Embryonic facial prominence (tissue), 1 donor: ENCODE data around the gene NPFFR1.
"Not testable (repeated sequence)": the region's sequence is repeated elsewhere in the genome, so short reads cannot be mapped to it uniquely, and the experiment has no call there.

Source experiments
- DNase-seq: peaks from one replicate; pipeline ENCODE4 v3.0.0-alpha.2; 2016; ENCODE audit errors: extremely low spot score

The NPFFR1 gene

DNA sequence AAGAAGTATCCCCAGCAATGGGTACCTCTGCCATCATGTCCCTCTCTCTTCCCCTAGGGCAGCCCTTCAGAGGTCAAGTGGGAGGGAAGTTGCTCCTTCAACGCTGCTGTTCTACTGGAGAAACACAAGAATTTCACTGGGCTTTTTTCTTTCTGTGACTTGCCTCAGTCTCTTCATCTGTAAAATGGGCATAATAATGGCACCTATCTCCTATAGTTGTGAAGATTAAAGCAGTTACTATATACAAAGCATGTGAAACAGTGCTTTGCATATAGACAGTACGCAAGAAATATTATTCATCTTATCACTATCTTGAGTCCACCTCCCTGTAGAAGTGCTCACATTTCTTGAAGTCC lies 1.6 kb upstream of the NPFFR1 start:
- DNase-seq: no peak

DNA sequence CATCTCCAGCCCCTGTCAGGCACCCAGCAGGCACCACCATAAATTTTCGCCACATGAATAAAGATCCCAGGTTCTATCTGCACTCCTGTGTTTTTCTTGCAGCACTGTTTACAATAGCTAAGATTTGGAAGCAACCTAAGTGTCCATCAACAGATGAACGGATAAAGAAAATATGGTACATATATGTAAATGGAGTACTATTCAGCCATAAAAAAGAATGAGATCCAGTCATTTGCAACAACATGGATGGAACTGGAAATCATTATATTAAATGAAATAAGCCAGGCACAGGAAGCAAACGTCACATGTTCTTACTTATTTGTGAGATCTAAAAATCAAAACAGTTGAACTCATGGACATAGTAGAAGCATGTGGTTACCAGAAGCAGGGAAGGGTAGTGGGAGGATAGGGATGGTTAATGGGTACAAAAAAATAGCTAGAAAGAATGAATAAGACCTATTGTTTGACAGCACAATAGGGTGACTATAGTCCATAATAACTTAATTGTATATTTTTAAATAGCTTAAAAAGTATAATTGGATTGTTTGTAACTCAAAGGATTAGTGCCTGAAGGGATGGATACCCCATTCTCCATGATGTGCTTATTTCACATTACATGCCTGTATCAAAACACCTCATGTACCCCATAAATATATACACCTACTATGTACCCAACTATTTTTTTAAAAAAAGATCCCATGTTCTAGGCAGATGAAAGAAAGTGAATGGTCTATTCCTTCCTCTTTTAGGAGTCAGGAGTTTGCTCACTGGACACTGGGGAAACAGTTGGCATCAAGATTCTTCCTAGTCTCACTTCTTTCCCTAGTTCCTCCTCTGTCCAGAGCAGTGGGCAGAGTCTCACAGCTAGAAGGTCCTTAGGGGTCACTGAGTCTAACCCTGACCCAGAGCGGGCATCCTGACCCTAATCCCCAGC lies 1.0 kb upstream of the NPFFR1 start:
- no peak for DNase-seq

DNA sequence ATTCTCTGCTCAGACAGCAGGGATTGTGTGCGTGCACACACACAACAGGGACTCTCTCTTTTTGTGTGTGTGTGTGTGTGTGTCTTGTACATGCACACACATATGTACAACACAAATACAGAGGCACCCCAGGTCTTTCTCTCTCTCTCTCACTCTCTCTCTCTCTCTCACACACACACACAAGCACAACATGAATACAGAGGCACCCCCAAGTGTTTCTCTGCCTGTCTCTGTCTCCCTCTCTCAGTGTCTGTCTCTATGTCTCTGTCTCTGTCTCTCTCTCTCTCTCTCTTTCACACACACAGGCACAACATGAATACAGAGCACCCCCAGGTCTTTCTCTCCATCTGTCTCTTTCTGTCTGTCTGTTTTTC lies 746 bp downstream of the NPFFR1 start:
- DNase-seq: no peak

DNA sequence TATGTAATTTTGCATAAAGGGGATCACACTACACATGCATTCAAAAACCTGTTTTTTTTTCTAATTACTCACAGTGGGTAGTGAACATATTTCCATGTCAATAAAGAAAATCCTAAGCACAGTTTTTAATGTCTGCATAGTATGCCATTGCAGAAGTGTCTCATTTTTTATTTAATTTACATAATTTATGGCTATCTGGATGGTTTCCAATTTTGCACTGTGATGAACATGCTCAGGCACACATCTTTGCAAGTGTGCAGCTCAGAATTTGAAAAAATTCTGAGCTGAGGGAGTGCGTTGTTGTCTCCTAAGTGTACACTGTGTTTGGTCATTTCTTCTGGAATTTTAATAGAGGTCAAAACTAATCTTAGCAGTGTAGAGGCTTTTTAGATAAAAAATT lies 2.2 kb downstream of the NPFFR1 start:
- no peak for DNase-seq

DNA sequence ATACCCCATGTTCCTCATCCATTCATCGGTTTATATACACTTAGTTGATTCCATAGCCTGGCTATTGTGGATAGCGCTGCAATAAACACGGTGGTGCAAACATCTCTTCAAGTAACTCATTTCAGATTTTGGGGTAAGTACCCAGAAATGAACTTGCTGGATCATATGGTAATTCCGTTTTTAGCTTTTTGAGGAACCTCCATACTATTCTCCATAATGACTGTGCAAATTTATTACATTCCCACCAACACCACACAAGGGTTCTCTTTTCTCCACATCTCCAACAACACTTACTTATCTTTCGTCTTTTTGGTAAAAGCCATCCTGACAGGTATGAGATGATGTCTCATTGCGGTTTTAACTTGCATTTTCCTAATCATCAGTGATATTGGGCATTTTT lies 3.7 kb downstream of the NPFFR1 start:
- DNase-seq: no peak

DNA sequence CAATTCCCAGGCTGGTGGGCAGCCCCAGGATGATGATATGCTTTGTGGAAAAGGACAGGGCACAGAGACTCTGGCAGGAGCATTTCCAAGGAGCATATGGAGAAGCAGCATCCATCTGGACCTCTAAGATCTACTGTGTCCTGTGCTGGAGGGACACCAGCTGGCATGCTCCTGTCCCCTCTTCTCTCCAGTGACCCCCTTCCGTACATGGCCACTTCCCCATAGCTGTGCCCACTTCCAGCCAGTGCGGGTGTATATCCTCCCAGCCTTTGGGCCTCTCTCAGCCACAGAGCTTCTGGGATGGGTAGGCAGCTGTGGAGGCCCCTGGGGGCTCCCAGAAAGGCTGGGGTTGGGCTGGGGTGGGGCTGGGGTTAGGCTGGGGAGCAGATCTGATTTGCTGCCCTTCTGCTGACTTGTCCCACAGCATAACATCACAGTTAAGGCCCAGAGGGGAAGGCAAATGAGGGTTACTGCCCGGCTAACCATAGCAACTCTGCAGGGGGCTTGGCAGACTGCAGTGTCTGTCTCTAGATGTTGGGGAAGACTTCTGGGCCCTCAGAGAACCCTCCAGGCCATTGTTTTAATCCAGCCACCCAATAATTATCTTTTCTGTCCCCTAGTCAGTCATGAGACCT lies 6.3 kb downstream of the NPFFR1 start:
- no peak for DNase-seq

DNA sequence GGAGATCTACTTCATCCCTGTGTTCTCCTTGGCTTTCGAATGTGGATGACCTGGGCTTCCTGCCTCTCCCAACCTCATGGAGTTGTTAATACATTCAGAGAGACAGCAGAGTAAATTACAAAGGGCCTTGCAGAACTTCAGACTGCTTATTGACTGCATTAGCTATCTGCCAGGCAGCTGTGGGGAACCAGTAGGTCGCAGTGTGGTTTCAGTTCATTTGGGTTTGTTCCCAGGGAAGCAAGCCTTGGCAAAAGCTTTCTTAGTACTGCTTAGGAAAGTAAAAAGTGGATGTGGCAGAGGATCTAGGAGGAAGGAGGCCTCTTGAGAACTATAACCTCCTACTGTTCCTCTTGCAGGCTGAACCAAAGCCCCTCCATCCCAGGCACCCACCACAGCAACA lies 9.2 kb downstream of the NPFFR1 start:
- DNase-seq: no peak

DNA sequence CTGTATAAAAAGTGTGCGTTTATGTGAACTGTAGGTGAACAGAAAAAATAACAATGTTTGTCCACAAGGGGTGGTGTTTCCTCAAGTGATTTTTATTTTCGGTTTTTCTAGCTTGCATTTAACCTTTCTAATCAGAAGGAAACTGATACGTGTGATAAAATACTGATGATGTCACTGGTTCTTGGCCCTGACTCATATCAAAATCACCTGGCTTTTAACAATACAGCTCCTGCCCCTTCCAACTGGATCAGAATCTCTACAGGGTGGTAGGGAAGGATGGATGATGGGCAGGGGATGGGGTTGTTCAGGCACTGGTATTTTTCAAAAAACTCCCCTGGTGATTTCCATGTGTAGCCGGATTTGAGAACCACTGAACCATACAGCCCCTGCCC lies 10.9 kb downstream of the NPFFR1 start:
- no peak for DNase-seq

DNA sequence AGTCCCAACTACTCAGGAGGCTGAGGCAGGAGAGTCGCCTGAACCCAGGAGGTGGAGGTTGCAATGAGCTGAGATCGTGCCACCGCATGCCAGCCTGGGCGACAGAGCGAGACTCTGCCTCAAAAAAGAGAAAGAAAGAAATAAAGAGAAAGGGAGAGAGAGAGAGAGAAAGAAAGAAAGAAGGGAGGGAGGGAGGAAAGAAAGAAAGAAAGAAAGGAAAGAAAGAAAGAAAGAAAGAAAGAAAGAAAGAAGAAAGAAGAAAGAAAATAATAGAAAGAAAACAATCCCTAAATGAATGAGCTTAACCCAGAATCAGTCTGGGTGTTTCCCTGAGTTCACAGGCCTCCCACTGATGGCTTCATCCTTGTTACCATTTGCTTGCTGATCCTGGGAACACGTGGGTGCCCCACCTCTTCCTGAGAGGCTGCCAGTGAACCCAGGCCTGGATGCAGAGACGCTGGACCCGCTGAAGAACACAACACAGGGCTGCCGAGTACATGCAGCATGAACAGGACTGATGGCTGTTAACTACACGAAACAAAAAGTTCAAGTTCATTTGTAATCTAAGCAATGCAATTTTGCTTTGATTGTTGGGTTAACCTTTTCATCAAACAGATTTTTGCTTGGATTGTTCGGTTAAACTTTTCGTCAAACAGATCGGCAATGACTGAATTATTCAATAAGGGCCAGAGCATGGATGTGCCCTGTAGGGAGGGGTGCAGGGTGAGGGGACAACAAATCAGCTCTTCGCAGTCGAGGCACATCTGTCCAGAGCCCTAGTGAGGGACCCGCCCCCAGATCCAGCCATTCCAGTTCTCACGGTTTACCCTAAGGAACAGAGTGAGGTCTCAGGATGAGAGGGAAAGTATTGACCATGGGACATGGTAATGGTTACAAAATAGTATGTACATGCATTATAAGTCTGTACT lies 11.5 kb downstream of the NPFFR1 start:
- DNase-seq: no peak

DNA sequence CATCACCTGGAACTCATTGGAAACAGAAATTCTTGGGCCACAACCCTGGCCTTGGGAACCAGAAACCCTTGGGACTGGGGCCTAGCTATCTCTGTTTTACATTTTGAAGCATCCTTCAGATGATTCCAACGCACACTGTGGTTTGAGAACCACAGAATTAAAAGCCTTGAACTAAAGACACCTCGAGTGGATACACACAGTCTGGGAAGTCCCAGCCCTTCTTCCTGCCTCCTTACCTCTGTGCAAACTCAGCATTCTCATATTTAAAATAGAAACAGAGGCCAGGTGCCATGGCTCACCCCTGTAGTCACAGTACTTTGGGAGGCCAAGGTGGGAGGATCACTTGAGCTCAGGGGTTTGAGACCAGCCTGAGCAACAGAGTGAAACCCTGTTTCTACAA lies 12.9 kb downstream of the NPFFR1 start:
- no peak for DNase-seq

DNA sequence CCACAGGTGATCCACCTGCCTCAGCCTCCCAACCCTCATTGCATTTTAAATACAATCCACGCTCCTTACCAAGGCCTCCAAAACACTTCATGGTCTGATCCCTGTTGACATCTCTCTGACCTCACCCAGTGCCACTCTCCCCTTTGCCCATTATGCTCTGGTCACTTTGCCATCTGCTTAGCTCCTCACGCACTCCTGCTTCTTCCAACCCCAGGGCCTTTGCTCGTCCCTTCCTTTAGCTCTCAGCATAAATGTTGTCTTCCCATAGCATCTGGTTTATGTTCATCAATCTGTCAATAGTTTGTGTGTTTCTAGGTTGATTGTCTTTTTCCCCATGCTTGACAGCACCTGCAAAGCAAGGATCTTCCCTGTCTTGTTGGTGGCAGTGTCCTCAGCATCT lies 14.1 kb downstream of the NPFFR1 start:
- DNase-seq: no peak

DNA sequence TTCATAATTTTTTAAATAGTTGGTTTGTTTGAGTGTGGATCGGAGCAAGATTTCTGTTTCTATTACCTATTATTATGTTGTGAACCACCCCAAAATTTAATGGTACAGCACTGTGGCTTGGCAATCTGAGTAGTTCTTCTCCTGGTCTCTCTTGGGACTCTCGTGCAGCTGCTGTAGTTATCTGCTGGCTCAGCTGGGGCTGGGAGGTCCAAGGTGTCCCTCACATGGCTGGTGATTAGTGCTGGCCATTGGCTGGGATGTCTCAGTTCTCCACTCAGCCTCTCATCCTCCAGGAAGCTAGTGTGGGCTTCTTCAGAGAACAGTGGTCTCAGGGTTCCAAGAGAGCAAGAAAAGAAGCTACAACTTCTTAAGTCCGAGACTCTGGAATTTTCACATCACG lies 15.4 kb downstream of the NPFFR1 start:
- DNase-seq: no peak

DNA sequence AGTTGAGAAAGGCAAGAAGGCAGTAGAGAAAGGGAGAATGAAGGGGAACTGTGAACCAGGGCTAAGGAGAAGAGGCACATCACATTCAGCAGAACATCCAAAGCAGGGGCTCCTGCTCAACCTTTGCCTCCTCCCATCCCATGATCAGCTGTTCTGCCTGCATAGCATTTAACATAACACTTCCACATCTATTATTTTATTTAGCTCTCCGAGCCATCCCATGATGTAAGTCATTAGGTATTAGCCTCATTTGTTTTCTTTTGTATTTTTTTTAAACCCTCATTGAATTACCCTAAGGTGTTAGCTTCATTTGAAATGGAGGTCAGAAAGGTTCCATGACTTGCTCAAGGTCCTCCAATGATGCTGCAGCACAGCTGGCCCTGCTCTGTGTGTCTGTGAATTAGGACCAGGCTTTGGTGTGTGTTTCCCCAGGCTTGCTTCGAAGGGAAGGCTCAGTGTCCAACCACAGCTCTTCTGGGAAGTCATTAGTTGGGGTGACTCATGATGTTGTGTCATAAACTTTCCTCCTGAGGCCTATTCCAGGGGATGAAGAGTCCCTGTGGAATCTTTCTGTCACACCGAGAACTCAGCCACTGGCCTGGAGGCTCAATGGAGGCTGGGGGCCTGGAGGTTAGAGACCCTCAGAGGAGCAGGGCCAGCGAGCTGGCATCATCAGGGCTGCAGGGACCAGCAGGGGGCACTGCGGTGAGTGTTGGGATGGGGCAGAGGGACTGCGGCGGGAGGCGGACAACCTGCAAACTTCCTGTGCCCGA lies 16.5 kb downstream of the NPFFR1 start:
- DNase-seq: no peak

DNA sequence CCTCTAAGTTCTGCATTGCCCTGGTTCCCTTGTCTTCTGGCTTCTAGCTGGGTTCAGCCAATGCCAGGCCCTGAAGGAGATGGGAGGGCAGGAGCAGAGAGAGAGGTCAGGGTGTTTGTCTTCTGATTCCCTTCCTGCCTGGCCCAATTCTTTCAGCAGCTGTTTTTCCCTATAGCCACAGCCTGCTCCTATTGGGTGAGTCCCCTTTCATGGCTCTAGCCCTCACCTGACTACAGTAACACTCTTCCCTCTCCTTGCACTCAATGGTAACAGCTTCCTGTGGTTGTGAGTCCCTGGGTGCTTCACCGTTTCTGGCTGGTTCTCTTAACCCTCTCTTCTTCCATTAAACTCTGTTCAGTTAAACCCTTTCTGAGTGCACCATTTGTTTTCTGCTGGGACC lies 17.1 kb downstream of the NPFFR1 start:
- DNase-seq: no peak

DNA sequence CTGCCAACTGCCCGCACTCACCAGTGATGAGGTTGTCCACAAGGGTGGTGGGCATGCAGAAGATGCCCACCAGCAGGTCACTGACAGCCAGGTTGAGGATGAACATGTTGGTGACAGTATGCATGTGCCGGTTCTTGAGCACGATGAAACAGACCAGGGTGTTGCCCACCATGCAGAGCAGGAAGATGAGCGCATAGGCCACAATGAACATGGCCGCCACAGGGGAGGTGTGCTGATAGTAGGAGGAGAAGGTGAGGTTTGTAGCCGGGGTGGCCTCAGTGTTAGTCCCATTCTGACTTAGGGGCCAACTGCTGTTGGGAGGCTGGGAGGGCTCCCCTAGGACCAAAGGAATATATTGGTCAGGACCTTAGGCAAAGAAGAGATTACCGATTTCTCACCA lies 17.7 kb downstream of the NPFFR1 start:
- DNase-seq: no peak

DNA sequence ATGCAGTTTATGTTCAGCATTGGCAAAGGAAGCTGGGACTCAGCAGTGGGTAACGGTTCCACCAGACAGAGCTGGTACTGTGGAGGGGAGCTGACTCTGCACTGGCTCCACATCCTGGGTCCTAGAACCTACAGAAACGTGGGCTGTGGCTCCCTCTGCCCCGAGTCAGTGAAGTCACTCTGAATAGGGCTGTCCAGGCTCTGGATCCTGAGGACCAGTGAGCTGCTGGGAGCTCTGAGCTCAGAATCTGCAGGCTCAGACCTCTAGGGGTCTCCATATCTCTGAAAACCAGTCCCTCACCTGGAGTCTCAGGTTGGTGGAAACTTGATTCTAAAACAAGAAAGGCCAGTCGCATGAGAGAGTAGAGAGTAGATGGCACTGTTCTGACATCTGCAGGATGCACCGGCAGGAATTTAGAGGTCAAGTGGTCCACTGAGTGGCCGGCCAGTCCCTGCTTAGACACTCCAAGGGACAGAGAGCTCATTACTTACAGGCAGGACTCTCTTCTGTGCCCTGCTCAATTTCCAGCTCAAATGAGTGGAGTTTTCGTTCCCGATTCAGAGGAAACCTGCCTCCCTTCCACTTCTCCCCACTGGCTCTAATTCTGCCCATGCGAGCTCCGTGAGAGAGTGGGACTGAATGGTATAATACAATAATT lies 18.6 kb downstream of the NPFFR1 start:
- no peak for DNase-seq

DNA sequence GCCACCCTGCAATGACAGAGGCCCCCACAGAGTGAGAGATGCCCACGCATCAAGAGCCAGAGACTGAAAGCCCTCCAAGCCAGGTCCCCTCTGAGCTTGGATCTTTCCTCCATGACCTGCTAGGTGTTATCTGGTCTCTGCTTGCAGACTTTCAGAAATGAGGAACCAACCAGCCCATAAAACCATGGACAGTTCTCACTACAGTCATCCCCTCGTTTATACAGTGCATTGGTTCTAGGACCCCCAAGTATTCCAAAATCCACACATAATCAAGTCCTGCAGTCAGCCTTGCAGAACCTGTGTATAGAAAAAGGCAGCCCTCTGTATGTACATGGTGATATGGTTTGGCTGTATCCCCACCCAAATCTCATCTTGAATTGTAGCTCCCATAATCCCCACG lies 23.1 kb downstream of the NPFFR1 start:
- DNase-seq: no peak

DNA sequence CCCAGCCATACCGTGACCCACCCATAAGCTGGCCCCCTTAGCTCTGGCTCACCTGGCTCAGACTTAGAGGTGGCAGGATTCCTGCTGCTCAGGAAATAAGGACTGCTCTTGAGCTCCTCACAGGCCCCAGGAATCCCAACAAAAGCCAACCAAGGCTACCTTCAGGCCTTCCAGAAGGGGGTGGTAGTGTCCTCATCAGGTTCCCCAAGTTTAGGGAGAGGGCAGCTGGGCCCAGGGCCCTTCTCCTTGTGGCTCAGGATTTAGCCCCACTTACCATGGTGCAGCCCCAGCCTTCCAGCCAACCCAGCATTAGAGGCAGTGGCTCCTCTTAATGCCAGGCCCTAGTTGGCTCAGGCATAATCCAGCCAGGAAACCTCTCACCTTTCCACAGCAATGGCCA lies 23.5 kb downstream of the NPFFR1 start:
- no peak for DNase-seq

DNA sequence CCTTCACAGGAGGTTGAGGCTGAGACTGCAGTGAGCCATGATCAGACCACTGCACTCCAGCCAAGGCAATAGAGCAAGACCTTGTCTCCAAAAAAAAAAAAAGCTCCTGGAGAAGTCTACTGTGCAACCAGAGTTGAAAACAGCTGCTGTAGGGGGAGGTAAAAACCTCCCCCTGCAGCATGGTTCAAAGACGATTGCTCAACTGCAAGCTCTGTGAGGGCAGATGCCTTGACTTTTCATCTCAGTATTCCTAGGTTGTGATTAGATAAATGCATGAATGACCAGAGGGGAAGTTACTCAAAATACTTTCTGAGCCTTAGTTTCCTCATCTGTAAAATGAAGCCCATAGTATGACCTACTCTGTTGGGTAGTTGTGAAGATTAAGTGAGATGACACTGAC lies 25.6 kb downstream of the NPFFR1 start:
- DNase-seq: no peak

DNA sequence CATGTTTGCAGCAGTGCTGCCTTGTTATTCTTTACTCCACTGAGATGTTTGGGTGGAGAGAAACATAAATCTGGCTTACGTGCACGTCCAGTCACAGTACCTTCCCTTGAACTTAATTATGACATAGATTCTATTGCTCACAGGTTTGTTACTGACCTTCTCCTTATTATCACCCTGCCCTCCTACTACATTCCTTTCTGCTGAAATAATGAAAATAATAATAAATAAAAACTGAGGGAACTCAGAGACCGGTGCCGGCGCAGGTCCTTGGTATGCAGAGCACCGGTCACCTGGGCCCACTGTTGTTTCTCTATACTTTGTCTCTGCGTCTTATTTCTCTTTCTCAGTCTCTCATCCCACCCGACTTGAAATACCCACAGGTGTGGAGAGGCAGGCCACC lies 26.0 kb downstream of the NPFFR1 start:
- DNase-seq: not testable (repeated sequence)

DNA sequence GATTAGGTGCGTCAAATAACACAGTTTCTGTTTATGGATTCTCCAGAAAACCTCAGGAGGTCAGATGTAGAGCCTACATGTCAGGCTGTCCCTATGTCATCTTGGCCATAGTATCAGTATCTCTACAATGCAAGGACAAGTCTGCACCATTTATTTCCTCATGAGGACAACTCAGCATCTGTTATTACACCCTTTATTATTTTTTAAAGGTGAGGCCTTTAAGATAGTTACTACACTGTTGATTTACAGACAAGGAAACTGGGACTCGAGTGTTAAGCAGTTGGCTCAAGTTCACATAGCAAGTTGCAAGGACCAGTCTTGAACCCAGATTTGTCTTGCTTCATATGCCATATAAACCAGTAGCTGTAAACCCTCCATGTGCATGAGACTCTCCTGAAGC lies 27.3 kb downstream of the NPFFR1 start:
- DNase-seq: no peak
